SU-DHL-6 (cell line): ENCODE results near the gene FLACC1.

Source experiments
- H2AFZ ChIP-seq: fragments of 200-600 bp; sonication (generic); 2 replicates; pipeline ENCODE4 v1.6.1; 2014; ENCODE audit warnings: low read depth, mild to moderate bottlenecking, moderate library complexity, mixed read lengths, antibody characterized with exemption, low read length; ENCODE audit not compliant: severe bottlenecking
- H3F3A ChIP-seq: fragments of 200-600 bp; shearing (Covaris generic); 2 replicates; pipeline ENCODE4 v1.6.0; 2016; ENCODE audit warnings: antibody characterized with exemption, mild to moderate bottlenecking; ENCODE audit not compliant: insufficient read depth
- H3K27ac ChIP-seq: fragments of 200-600 bp; sonication (generic); 2 replicates; pipeline ENCODE4 v1.5.1; 2016; ENCODE audit warnings: low read depth, mild to moderate bottlenecking, low read length, moderate library complexity, mixed read lengths
- H3K27me3 ChIP-seq: fragments of 200-600 bp; sonication (generic), shearing (Covaris generic); 2 replicates; pipeline ENCODE4 v1.6.0; 2014; ENCODE audit warnings: mild to moderate bottlenecking, low read length
- H3K36me3 ChIP-seq: fragments of 200-600 bp; sonication (generic); 2 replicates; pipeline ENCODE4 v1.6.1; 2014; ENCODE audit warnings: mild to moderate bottlenecking, low read length, mixed read lengths
- H3K4me2 ChIP-seq: fragments of 300-600, 200-600 bp; shearing (Covaris generic), sonication (generic); 2 replicates; pipeline ENCODE4 v1.6.0; 2014; ENCODE audit warnings: low read length, low read depth, mild to moderate bottlenecking; ENCODE audit not compliant: poor library complexity, severe bottlenecking
- H3K4me3 ChIP-seq: fragments of 200-600 bp; sonication (generic); 2 replicates; pipeline ENCODE4 v1.5.1; 2014; ENCODE audit warnings: antibody characterized with exemption, low read length, mild to moderate bottlenecking, mixed read lengths; ENCODE audit not compliant: insufficient read depth, poor library complexity, severe bottlenecking
- H3K79me2 ChIP-seq: fragments of 200-600 bp; sonication (generic); 2 replicates; pipeline ENCODE4 v1.6.1; 2014; ENCODE audit warnings: mild to moderate bottlenecking, low read length, moderate library complexity; ENCODE audit not compliant: insufficient read depth
- H3K9ac ChIP-seq: fragments of 200-600 bp; sonication (generic); 2 replicates; pipeline ENCODE4 v1.7.0; 2014; ENCODE audit warnings: mild to moderate bottlenecking, low read length
- H3K9me2 ChIP-seq: fragments of 200-600 bp; sonication (generic); replicated peaks from 2 replicates; pipeline ENCODE4 v1.6.1; 2014; ENCODE audit warnings: low read length; ENCODE audit not compliant: insufficient read depth
- H3K9me3 ChIP-seq: fragments of 200-600 bp; sonication (generic); 2 replicates; pipeline ENCODE4 v1.6.1; 2014; ENCODE audit warnings: low read length, mixed read lengths; ENCODE audit not compliant: insufficient read depth
- H4K20me1 ChIP-seq: fragments of 200-600 bp; sonication (generic); 2 replicates; pipeline ENCODE4 v1.6.1; 2014; ENCODE audit warnings: low read depth, mild to moderate bottlenecking, antibody characterized with exemption, low read length, moderate library complexity, mixed read lengths
- EZH2phosphoT487 ChIP-seq: fragments of 200-600 bp; sonication (generic), shearing (Covaris generic); conservative IDR thresholded peaks from 2 replicates; pipeline ENCODE4 v1.6.1; 2018; ENCODE audit warnings: mild to moderate bottlenecking, antibody characterized with exemption, low read length, moderate library complexity, mixed read lengths
- TF ChIP-seq, protein P1 (sequence below): fragments of 200-600 bp; sonication (generic); IDR thresholded peaks from one replicate; pipeline ENCODE4 v1.5.1; 2017; ENCODE audit warnings: antibody characterized with exemption, mild to moderate bottlenecking, low read length, moderate library complexity; ENCODE audit not compliant: insufficient read depth, poor library complexity, severe bottlenecking

The FLACC1 gene

DNA sequence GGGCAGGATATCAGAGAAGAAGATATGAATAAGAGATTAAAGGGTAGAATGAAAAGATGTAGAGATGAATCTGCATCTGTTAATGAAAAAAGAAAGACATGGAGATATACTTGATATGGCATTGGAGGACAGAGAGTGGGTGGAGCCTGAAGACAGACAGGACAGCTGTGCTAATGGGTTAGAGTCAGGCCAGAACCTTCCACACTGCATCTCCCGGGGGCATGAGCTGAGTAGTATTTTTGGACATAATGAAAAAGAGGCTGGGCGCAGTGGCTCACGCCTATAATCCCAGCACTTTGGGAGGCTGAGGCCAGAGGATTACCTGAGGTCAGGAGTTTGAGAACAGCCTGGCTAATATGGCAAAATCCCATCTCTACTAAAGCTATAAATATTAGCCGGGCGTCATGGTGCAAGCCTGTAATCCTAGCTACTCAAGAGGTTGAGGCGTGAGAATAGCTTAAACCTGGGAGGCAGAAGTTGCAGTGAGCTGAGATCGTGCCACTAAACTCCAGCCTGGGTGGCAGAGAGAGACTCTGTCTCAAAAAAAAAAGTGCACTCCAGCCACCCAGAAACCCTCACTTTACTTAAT, 11.4 kb downstream of the FLACC1 start:
- H3K27ac ChIP-seq, result no peak overlapping the region
- H3K4me2 ChIP-seq, result no peak overlapping the region
- TF ChIP-seq, protein P1, sequence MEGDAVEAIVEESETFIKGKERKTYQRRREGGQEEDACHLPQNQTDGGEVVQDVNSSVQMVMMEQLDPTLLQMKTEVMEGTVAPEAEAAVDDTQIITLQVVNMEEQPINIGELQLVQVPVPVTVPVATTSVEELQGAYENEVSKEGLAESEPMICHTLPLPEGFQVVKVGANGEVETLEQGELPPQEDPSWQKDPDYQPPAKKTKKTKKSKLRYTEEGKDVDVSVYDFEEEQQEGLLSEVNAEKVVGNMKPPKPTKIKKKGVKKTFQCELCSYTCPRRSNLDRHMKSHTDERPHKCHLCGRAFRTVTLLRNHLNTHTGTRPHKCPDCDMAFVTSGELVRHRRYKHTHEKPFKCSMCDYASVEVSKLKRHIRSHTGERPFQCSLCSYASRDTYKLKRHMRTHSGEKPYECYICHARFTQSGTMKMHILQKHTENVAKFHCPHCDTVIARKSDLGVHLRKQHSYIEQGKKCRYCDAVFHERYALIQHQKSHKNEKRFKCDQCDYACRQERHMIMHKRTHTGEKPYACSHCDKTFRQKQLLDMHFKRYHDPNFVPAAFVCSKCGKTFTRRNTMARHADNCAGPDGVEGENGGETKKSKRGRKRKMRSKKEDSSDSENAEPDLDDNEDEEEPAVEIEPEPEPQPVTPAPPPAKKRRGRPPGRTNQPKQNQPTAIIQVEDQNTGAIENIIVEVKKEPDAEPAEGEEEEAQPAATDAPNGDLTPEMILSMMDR, result no peak
- TF ChIP-seq EZH2phosphoT487, result no peak

DNA sequence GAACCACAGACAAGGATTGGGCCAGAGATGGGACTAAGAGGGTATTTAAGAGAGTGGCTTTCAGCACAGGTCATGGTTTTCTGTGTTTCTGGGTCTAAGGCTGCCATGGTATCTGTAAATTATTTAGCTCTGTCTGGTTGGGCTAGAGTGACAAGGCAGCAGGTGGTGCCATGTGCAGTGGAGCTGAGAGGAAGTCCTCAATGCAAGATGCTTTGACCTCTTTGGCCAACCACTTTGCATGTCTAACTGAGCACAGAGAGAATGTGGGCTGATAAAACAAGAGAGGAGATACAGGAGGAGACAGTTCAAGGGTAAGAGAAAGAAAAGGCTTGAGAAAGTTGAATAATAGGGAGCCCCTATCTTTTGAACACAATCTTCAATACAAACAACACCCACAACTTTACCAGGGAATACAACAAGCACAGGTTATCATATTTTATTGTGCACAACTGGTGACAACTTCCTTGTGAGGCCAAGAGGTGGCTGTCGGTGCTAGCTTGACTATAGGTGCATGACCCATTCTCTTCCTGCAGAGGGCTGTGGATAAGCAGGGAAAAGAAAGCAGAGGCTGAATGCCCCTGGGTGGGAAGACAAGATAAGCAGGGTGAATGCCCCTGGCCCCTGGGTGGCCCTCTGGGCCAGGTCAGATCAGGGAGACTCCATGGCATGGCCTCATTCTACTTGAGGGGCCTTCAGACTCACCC, 12.3 kb downstream of the FLACC1 start:
- H3F3A ChIP-seq, result no peaks in the 10 kb centered on the region
- H4K20me1 ChIP-seq, result no peaks in the 10 kb centered on the region
- H3K9ac ChIP-seq, result no peak overlapping the region
- H2AFZ ChIP-seq, result no peak overlapping the region
- TF ChIP-seq EZH2phosphoT487, result no peak
- TF ChIP-seq, protein P1, result no peak
- no peaks in the 10 kb centered on the region for H3K36me3 ChIP-seq
- no peaks in the 10 kb centered on the region for H3K79me2 ChIP-seq
- H3K27ac ChIP-seq, result no peak overlapping the region
- H3K27me3 ChIP-seq, result no peaks in the 10 kb centered on the region
- no peak overlapping the region for H3K4me2 ChIP-seq
- no peaks in the 10 kb centered on the region for H3K9me2 ChIP-seq
- no peaks in the 10 kb centered on the region for H3K9me3 ChIP-seq
- no peak overlapping the region for H3K4me3 ChIP-seq

More for the DNA sequence above, 11.4 kb downstream of the FLACC1 start:
- Histone ChIP-seq H3K27me3 (no peaks in the 10 kb centered on the region), H3K9me2 (no peaks in the 10 kb centered on the region), H3K79me2 (no peaks in the 10 kb centered on the region), H3K9ac (no peak overlapping the region), H3F3A (no peaks in the 10 kb centered on the region), H2AFZ (no peak overlapping the region), H3K4me3 (no peak overlapping the region), H4K20me1 (no peaks in the 10 kb centered on the region), H3K36me3 (no peaks in the 10 kb centered on the region), H3K9me3 (no peaks in the 10 kb centered on the region)

DNA sequence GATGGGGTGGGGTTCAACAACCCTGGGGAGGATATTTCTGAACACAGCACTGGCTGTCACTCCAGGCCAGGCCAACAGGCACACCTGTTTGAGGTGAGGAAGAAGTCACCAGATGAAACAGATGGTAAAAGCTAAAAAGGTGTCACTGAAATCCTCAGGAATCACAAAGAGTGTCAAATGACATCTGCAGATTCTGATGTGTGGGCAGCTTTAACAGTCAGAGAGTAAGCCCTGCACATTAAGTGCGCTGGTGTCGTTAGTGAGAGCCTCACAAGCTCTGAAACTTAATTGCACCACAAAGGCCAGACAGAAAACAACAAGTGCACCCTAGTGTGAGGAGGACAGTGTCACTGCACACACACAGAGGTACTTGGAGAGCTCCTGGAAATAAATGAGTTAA, 13.6 kb downstream of the FLACC1 start:
- TF ChIP-seq, protein P1, result no peak
- no peak for TF ChIP-seq EZH2phosphoT487
- H3K9me3 ChIP-seq, result no peaks in the 10 kb centered on the region
- no peaks in the 10 kb centered on the region for H3K9me2 ChIP-seq
- H3K27me3 ChIP-seq, result no peaks in the 10 kb centered on the region
- no peak overlapping the region for H3K9ac ChIP-seq
- no peak overlapping the region for H3K4me3 ChIP-seq
- H3K27ac ChIP-seq, result no peak overlapping the region
- H3K79me2 ChIP-seq, result no peaks in the 10 kb centered on the region
- H4K20me1 ChIP-seq, result no peaks in the 10 kb centered on the region
- H3K4me2 ChIP-seq, result no peak overlapping the region
- H2AFZ ChIP-seq, result no peak overlapping the region
- H3K36me3 ChIP-seq, result no peaks in the 10 kb centered on the region
- no peaks in the 10 kb centered on the region for H3F3A ChIP-seq
